Measurements from ENCODE around the gene FBXL17. TPM values are rescaled to one million over a fixed set of nuclear protein-coding genes. Genes with fewer than 3 reads are reported as not detected.

Gene FBXL17
- total and polyA plus RNA-seq, 9 of the 15 experiments (the other 6 are each of a cell fraction or from before 2014, with no cell fraction given) = 0.32 to 5.4 (median 1.8) TPM

- DNase-seq (ENCODE audit: extremely low read depth in 1 of 4, low spot score in 3 of 4) = no peak
- ChIA-PET CTCF (ENCODE audit: low intra/inter-chr PET ratio) (no interaction called here), POLR2A (no interaction called here)
- ATAC-seq = no peak
- in situ Hi-C loops (cut with MboI) = no loop called here
- Histone ChIP-seq H3K27me3 (ENCODE audit: control insufficient read depth in 2 of 2, insufficient read depth in 2 of 2, low read length in 2 of 2) (no peaks in the 10 kb centered on the region), H3K9me3 (replicated peaks; ENCODE audit: control insufficient read depth, insufficient read depth, low read depth, low read length) (no peaks in the 10 kb centered on the region), H3K27ac (ENCODE audit: extremely low read depth, low read depth, low read length) (no peak overlapping the region), H3K4me1 (replicated peaks in 1 of 2; ENCODE audit: control insufficient read depth in 2 of 2, insufficient read depth in 2 of 2, low read length in 2 of 2) (no peaks in the 10 kb centered on the region), H3K36me3 (ENCODE audit: control insufficient read depth, insufficient read depth, low read length) (no peaks in the 10 kb centered on the region), H3K9me1 (ENCODE audit: control insufficient read depth, insufficient read depth, low read length) (no peaks in the 10 kb centered on the region), H4K20me1 (replicated peaks; ENCODE audit: control insufficient read depth, insufficient read depth, low read length) (no peaks in the 10 kb centered on the region), H3K9ac (ENCODE audit: insufficient read depth in 1 of 2, low read depth in 2 of 2, low read length in 2 of 2) (no peak overlapping the region), H3K4me3 (no peak overlapping the region), H3K4me2 (ENCODE audit: insufficient read depth, low read length) (no peak overlapping the region), H3K79me2 (ENCODE audit: control insufficient read depth, insufficient read depth, low read length) (no peaks in the 10 kb centered on the region), H2AFZ (ENCODE audit: low read depth, low read length) (no peak overlapping the region)
- no peak for FAIRE-seq
- no TSS peak for BruUV-seq (replicated peaks)
- TF ChIP-seq TRIM28 (IDR thresholded peaks at IDR 0.05) (no peak), ZNF511 (CRISPR knock-in tag; IDR thresholded peaks at IDR 0.05) (no peak), DLX4 (CRISPR knock-in tag; IDR thresholded peaks at IDR 0.05) (no peak), ZNF408 (CRISPR knock-in tag; IDR thresholded peaks at IDR 0.05; ENCODE audit: low read depth) (no peak), XRCC5 (IDR thresholded peaks at IDR 0.05; ENCODE audit: low read depth, low read length) (no peak), ZEB2 (IDR thresholded peaks at IDR 0.05) (no peak), JUNB (CRISPR knock-in tag; conservative IDR thresholded peaks at IDR 0.05) (no peak), ZNF398 (CRISPR knock-in tag; IDR thresholded peaks at IDR 0.05) (no peak), NCOR1 (IDR thresholded peaks at IDR 0.05) (no peak), SAFB (IDR thresholded peaks at IDR 0.05; ENCODE audit: borderline replicate concordance, low read depth, low read length) (no peak), MTF1 (CRISPR knock-in tag; IDR thresholded peaks at IDR 0.05; ENCODE audit: borderline replicate concordance) (no peak), ZNF644 (tag; IDR thresholded peaks at IDR 0.05; ENCODE audit: low read depth) (no peak), NEUROD1 (IDR thresholded peaks at IDR 0.05; ENCODE audit: borderline replicate concordance, low read depth, low read length, partially characterized antibody) (no peak), NFE2L1 (tag; IDR thresholded peaks at IDR 0.05; ENCODE audit: borderline replicate concordance, low read depth) (no peak), ZNF121 (CRISPR knock-in tag; conservative IDR thresholded peaks at IDR 0.05) (no peak), ARID1B (IDR thresholded peaks at IDR 0.05) (no peak)
- intact Hi-C loops (cut with micrococcal nuclease) = no loop called here
Measured at GRCh38 chr5:107954254-107954653, 427.6 kb downstream of the FBXL17 start.

Data from K562 (cell line).